Measurements from ENCODE around the gene UCK2.
"Not testable (repeated sequence)": the region's sequence is repeated elsewhere in the genome, so short reads cannot be mapped to it uniquely, and the experiment has no call there.

The UCK2 gene

DNA sequence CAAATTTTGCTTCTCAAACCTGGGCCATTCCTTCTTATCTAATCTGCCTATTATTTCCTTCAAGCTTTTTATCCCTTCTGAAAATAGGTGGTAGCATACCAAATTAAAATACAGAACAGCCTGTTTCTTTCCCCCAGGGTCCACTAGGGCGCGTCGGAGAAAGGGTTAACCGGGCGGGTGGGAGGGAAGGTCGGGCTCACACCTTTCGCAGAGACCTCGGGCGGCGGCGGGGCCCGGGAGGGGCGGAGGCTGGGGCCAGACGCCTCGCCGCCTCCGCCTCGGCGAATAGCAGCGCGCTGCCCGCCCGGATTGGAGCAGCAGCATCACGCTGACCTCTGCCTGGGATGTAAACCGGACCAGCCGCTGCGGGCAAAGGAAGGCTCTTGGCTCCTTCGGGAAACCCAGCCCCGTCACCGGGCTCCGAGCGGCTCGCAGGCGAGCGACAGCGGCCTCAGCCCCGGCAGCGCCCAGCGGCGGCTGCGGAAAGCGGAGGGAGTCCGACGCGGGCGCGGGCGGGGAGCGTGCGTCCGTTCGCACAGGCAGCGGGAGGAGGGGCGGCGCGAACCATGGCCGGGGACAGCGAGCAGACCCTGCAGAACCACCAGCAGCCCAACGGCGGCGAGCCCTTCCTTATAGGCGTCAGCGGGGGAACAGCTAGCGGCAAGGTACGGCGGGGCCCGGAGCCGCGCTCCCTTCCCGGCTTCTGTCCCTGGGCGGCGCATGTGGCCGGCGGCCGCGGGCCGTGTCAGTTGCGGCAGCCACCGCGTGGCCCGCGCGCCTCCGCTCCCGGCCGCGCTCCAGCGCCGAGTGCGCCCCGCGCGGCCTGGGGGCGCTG is at the start of gene UCK2:
UCK2 (plus strand) TSS at position 347 of the 835 bp plus-strand sequence; CDS start at position 567, 220 bp downstream.
- peak; percentile 84 to 86 for DNase-seq

DNA sequence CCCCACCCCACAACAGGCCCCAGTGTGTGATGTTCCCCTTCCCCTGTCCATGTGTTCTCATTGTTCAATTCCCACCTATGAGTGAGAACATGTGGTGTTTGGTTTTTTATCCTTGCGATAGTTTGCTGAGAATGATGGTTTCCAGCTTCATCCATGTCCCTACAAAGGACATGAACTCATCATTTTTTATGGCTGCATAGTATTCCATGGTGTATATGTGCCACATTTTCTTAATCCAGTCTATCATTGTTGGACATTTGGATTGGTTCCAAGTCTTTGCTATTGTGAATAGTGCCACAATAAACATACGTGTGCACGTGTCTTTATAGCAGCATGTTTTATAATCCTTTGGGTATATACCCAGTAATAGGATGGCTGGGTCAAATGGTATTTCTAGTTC is 49.2 kb upstream of the UCK2 start:
- not testable (repeated sequence) for DNase-seq

DNA sequence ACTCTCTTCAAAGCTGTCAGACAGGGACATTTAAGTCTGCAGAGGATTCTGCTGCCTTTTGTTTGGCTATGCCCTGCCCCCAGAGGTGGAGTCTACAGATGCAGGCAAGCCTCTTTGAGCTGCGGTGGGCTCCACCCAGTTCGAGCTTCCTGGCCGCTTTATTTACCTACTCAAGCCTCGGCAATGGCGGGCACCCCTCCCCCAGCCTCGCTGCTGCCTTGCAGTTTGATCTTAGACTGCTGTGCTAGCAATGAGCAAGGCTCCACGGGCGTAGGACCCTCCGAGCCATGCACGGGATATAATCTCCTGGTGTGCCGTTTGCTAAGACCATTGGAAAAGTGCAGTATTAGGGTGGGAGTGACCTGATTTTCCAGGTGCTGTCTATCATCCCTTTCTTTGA is 43.9 kb upstream of the UCK2 start:
- not testable (repeated sequence) for DNase-seq

DNA sequence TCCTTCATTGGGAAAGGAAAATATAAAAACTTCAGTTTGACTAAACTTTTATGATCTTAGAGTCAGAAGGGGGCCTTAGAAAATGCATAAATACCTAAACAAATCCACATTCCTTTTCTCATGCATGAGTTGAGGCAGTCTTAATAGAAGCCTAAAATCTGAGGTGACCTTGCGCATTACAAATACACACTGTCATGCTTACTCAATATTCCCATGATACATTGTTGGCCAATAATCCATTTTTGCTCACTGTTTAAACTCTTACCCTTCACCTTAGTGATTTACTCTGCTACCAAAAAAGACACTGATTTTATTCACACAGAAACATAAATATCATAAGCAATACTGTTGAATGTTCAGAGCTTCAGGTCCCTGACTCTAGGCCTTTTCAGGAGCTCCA is 39.7 kb upstream of the UCK2 start:
- DNase-seq: no peak

DNA sequence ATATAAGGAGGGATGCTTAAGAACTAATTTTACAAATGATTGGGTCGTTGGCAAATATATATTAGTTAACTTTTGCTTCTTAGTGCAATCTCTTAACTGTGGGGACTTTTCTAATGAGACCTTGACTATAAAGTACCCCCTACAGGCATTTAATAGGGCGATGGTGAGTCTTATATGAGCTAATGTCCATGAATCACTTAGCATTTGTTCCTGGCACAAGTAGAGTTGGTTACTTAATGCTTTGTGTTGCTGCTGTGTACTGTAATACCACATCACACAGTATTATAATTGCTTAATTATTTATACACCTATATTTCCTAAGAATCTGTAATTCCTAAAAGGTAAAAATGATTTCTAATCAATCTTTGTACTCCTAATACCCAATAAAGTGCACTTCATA is 33.5 kb upstream of the UCK2 start:
- DNase-seq: no peak

DNA sequence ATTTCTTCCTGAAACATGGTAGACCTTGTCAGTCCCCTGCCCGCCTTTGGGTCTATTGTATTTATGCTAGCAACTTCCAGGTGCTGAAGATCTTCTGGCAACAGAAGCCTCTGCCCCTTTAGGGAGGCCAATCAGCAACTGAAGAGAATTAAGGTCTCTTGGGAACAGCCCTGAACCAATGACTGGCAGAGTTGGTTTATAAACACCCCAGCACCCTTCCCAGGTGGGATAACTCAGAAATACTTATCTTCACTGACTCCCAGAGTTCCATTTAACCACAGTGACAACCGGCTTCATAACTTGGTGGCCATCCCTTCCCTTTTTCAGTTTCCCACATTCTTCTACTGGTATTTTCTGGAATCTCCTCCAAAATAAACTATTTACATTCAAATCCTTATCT is 31.5 kb upstream of the UCK2 start:
- no peak for DNase-seq

DNA sequence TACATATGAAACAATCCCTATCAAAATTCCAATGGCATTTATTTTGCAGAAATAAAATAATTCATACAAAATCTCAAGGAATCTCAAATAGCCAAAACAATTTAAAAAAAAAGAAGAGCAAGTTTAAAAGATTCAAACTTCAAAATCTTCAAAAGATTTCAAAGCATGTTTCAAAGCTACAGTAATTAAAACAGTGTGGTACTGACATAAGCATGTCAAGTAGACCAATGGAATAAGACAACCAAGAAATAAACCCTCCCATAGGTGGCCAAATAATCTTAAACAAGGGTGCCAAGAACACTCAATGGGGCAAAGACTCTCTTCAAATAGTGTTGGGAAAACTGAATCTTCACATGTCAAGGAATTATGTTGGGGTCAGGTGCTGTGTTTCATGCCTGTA is 28.0 kb upstream of the UCK2 start:
- DNase-seq: no peak

DNA sequence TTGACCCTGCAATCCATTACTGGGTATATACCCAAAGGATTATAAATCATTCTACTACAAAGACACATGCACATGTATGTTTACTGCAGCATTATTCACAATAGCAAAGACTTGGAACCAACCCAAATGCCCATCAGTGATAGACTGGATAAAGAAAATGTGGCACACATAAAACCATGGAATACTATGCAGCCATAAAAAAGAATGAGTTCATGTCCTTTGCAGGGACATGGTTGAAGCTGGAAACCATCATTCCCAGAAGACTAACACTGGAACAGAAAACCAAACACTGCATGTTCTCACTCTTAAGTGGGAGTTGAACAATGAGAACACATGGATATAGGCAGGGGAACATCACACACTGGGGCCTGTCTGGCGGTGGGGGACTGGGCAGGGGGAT is 22.9 kb upstream of the UCK2 start:
- not testable (repeated sequence) for DNase-seq

DNA sequence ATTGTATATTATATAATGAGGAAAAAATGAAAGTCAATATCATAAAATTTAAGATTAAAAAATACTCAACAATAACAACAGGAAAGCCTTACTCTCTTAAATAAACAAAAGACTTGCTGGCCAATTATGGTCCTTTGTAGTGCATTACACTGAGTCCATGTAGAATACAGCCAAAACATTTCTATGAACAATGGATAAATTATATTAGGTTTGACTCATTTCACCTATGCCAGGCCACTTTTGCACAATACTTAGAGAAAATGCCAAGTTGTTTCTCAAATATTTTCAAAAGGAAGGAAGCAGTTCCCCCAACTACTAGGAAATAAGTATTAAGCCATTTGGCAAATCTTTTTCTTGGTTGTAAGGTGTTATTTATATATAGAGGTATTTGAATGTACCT is 19.8 kb upstream of the UCK2 start:
- DNase-seq: no peak

DNA sequence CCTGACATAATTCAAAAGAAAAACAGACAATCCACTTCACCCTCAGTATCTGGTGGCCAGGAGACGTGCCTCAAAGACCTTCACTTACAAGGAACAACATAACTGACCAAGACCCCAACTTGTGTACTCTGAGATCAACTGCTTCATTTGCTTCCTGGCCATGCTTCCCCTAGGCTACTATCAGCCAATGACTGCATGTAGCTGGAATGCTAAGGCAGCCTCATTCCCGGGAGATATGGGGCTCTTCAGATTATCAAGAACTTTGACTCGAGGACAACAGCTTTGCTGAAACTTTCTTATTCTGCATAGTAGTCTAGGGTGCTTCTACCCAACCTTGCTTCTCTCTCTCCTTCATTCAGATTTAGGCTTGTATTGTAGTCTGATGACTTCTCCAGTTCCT is 11.7 kb upstream of the UCK2 start:
- DNase-seq: no peak

DNA sequence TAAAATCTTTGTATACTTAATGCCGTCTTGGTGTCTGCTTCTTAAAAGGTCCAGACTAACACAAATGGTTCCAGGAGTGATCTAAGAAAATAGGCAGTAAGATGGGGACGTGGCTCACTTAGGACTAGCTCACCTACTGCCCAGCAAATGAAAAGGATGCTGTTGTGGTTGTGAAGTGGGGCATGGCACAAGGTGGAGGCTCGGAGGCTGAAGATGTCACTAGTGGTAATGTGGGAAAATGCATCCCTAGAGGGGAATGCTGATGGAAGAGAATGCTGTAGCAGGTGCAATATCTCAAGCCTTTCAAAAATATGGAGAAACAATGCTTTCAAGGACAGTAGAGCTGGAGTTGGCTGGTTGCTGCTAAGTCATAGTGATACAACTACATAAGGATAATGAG is 11.3 kb upstream of the UCK2 start:
- DNase-seq: no peak

DNA sequence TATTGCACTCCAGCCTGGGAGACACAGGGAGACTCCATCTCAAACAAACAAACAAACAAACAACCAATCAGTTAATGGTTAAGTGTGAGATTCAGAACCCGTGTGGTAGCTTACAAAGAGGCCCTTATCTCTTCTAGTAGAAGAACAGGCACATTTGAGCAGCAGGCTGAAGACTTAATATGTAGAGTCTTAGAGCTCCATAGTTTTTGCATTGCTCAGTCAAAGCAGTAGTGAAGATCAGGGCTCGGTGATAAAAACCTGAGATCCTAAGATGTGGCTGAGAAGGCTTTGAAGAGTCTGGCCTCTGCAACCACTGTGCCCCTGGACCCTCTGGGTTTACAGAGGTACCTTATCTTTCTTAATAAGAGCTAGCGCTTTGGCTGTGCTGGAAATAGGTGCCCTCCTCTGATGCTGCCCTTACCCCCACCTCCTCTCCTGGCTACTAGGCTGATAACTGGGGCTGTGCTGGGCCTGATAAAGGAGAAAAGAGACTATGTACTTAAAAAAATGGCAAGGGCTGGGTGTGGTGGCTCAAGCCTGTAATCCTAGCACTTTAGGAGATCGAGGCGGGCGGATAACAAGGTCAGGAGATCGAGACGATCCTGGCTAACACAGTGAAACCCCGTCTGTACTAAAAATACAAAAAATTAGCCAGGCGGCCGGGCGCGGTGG is 10.5 kb upstream of the UCK2 start:
- no peak for DNase-seq

DNA sequence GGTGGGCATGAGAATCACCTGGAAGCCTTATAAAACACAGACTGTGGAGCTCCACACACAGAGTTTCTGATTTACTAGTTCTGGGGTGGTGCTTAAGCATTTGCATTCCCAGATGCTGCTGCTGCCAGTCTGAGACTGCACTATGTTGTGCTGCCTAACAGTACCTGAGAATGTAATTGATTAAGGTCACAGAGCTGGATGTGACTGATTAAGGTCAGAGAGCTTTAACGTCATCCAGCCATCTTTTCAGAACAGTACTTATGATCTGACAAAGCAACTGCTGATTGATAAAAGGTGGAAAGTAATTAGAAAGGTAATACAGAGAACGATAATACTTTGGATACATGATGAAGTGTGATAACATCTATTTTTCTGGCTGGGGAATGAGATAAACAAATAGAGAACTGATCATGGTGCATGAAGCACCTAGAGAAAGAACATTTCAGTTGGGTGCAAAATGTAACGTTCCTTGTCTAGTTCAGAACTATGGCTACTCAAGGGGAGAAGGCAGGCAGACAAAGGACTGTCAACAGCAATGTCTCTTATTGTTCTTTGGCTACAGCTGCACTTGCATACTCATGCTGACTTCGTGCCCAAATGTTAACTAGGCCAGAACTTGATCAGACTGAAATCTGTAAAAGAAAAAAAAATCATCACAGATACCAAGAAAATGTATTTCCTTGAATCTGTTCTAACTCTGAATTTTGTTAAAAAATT is 3.7 kb upstream of the UCK2 start:
- DNase-seq: no peak

DNA sequence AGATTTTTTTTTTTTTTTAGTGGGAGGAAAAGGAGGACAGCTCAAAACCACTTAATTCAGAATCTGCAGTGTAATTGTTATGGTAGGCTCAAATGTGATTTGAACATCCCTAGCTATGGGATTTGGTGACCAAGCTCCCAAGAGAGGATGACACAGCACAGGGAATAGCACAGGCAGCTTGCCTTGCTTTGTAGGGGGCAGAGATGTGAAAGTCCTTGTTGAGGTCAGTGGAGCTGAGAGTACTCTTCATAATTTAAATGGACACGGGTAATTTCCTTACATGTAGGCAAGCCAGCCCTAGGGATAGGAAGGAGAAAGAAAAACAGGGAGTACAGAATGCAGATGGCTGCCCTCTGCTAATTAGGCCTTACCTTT is 3.2 kb upstream of the UCK2 start:
- no peak for DNase-seq

DNA sequence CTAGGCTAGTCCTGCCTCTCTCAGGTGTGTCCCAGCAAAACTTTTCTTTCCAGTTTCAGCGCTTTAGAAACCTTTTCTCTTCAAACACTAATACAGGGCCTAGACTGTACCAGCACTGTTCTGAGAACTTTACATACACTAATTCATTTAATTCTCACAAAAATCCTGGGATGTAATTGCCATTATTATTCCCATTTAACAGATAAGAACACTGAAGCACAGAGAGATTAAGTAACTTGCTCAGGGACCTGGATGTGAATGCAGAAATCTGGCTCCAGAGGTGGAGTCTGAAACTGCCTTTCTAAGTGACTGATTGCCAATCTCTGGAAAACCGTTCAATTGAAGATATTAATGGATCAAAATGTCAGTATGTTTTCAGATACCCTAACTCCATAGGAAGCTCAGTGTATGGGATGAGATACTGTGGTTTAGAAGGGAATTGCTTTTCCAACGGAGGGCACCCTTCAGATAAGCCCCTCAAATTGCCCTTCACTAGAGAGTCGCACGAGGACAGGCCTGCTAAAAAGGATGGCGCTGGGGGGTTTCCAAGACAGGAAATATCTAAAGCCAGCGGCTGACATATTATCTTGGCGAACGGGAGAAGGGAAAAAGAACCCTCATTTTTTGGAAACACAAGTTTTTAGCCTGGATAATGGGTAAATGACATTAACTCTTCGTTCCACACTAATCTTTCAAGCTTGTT is 698 bp upstream of the UCK2 start:
- DNase-seq: no peak

DNA sequence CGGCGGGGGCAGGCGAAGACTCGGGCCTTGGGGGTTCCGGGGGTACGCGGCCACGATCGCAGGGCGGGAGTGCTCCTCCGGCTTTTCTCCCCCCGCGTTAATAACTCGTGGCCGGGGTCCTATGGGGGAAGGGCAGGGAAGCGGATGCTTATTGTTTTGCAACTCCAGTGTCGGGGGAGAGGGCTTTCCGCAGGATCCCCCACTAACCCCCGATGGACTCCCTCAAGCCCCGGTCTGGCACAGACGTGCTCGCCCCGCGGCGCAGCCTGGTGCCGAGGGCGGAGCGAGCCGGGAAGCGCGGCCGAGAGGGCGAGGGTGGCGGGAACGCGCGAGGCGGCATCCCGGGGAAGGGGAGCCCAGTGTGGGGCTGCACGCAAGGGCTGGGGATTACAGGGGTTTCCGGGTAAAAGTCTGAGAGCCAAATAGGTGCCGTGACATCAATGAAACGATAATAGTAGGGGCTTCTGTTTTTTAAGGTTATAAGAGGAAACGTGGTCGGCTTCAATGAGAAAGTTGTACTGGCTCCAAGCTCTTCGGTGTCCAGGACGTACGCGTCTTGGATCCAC is 772 bp downstream of the UCK2 start:
- peak; percentile 77 to 80 for DNase-seq

DNA sequence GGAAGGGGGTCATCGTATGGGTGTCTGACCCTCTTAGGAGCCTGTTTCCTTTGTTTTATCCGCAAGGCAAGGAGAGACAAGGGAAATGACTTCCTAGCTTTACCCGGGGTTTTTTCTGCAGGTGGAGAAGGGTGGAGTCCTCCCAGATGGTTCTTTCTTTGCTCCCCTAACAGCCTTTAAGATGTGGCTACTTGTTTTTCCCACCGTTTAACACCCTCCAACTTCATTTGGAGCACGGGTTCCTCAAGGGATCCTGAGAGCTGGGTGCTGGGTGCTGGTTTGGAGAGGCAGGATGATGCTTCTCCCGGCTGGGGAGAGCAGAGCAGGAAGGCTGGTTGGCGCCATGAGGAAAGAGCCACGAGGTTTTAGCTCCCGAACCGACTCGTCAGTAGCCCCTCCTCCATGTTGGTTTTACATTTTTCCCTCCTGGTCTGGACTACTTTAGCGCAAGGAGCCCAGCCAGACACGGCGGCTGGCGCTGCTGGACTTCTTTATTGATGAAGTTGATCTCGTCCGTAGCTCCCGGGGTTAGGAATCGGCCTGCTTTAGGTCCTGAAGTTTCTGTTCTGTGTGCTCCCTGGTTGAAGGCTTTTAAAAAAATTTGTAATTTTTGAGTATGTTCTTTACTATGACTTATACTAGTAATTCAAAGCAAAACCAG is 1.4 kb downstream of the UCK2 start:
- peak; percentile 59 to 63 for DNase-seq

DNA sequence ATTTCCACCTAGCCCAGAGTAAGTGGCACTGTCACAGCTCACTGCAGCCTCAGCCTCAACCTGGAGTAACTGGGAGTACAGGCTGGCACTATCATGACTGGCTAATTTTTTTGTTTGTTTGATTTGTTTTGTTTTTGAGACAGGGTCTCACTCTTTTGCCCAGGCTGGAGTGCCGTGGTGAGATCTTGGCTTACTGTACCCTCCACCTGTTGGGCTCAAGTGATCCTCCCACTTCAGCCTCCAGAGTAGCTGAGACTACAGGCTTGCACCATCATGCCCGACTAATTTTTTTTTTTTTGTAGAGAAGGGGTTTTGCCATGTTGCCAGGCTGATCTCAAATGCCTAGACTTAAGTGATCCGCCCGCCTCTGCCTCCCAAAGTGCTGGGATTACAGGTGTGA is 2.5 kb downstream of the UCK2 start:
- no peak for DNase-seq

DNA sequence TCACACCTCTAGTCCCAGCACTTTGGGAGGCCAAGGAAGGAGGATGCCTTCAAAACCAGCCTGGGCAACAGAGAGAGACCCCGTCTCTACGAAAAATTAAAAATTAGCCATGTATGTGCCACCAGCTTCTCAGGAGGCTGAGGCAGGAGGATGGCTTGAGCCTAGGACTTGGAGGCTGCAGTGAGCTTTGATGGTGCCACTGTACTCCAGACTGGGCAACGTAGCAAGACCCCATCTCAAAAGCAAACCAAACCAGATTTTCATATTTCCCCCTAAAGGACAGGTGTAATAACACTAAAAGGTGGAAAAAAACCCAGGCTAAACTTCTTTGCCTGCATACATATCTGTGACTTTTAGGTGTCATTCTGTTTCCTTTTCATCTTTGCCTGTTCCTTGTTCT is 3.7 kb downstream of the UCK2 start:
- DNase-seq: no peak

DNA sequence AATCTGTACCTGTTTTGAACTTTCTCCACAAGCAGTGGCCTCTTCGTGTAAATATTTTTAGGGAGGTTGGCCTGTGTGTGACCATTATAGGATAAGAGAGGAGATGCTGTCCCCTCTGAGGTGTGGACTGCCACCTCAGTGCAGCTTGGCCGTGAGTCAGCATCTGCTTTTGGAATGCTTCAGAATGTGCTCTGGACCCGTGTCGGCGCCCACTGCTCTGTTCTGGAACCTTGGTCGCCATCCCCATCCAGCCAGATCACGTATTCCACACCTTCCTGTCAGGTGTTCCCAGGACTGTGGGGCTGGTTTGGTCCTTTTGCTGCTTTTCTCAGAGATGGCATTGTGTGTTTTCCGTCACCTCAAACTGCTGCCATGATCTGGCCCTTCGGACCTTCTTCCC is 5.5 kb downstream of the UCK2 start:
- DNase-seq: no peak

DNA sequence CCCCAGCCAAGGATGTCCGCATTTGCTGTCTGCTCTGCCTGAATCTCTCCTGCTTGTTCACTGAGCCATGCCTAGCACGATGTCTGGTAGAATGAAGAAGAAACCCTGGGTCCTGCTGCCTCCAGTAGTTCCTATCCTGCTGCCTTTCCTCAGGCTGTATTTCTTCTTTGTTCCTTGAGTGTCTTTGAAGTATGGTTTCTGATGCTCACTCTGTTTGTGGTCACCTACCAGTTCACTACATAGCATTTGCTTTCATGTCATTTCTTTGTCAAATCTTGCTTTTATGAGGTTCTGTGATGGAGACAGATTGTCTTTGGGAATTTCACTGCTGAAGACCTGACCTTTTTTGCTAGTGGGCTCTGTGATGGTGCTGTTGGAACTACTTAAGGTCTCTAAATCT is 5.9 kb downstream of the UCK2 start:
- no peak for DNase-seq

DNA sequence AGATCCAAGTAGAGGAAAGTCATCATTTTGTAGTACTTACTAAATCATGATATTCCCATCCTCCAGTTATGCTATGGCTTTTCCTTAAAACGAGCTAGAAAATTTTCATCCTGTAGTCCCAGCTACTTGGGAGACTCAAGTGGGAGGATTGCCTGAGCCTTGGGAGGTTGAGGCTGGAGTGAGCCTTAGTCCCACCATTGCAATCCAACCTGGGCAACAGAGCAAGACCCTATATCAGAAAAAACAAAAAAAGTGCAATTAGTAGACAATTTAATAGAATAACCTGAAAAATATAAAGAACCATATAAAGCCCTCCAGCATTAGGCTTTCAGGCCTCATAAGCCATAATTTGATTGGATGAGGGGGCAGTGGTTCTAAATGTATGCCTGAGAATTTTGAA is 6.8 kb downstream of the UCK2 start:
- DNase-seq: no peak
